Stimulated activated CD8-positive, alpha-beta memory T cell treated with anti-CD3 and anti-CD28 coated beads, Interleukin-12 subunit alpha, Interleukin-12 subunit beta, amount 100 ng/mL, for 4 hours (primary cell): ENCODE measurements around the gene CCPG1.

Experiments
- DNase-seq: peaks from one replicate; pipeline ENCODE4 v3.0.0-alpha.2; 2020; ENCODE audit warnings: low read depth

Gene CCPG1

GRCh38 chr15:55381595-55381994, 26.6 kb downstream of the CCPG1 start:
- DNase-seq = no peak

DNA sequence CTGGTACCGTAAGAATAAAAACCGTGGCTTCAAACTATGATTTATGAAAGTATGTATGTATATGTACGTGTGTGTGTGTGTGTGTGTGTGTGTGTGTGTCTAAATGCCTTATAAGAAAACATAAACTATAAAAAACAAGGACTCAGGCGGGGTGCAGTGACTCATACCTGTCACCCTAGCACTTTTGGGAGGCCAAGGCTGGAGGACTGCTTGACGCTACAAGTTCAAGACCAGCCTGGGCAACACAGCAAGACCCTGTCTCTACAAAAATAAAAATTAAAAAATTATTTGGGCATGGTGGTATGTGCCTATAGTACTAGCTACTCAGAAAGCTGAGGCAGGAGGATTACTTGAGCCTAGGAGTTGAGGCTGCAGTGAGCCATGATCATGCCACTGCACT, 29.1 kb downstream of the CCPG1 start:
- no peak for DNase-seq

- no peak for DNase-seq
Measured at GRCh38 chr15:55372701-55373440, 35.3 kb downstream of the CCPG1 start.

- no peak for DNase-seq
Measured at GRCh38 chr15:55366981-55367380, 41.2 kb downstream of the CCPG1 start.

DNA sequence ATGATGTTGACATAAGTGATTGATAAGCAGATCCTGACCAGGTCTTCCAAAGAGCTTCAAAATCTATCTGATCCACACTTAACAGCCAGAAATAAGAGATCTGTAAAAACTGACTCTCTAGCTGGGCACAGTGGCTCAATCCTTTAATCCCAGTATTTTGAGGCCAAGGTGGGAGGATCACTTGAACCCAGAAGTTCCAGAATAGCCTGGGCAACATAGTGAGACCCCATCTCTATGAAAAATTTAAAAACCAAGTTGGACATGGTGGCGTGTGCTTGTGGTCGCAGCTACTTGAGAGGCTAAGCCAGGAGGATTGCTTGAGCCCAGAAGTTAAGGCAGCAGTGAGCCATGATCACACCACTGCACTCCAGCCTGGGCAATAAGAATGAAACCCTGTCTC, 45.5 kb downstream of the CCPG1 start:
- no peak for DNase-seq

DNA sequence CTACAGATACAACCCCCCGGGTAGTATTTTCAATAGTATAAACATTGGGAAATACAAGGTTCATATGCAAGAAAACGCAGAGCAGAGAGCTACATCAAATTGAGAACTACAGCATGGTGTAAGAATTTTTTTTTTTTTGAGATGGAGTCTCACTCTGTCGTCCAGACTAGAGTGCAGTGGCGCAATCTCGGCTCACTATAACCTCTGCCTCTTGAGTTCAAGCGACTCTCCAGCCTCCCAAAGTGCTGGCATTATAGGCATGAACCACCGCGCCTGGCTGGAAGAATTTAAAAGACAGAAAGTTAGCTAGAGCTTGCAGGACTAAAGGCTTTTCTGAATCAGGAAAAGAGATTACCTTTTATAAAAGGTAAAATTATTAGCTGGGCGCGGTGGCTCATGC, 47.1 kb downstream of the CCPG1 start:
- no peak for DNase-seq

DNA sequence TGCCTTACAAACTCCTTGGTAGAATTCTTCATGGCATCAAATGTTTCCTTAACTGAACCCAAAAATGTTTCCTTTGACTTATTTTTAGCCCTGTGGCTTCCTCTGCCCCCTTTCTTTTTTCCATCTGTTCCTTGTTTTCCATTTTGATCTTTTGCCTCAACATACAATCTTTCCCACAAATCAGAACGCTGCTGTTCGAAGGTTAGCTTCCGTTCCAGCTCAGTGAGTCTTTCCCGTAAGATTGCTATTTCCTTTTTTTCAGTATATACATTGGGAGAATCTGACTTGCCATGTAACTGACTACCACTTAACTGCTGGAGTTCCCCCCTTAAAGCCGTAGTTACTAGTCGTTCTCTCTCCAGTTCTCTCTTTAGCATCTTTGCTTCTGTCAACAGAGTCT, 47.9 kb downstream of the CCPG1 start:
- DNase-seq = no peak

GRCh38 chr15:55358471-55358870, 49.7 kb downstream of the CCPG1 start:
- DNase-seq = no peak

- DNase-seq = no peak
Measured at GRCh38 chr15:55357774-55358173, 50.4 kb downstream of the CCPG1 start.

DNA sequence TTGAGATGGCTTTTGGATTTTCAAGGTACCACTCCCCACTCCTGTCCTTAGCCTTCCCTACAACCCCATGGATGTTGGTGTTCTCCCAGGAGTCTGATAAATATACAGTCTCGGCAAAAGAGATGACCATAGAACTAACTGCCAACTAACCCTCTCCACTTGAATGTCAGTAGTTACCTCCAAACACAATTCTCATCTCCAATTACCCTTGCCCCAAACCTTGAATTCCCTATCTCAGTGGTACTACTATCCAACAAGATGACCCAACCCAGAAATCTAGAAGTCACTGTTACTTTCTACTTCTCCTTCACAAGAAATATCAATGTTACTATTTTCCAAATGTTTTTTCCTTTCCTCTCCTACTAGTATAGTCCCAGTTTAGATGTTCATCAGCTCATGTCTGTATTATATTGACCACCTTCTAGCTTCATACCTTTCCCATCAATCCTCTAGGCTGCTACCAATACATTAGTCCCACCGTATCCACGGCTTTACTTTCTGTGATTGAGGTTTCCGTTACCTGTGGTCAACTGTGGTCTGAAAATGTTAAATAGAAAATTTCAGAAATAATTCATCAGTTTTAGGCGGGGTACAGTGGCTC, 51.1 kb downstream of the CCPG1 start:
- no peak for DNase-seq

DNA sequence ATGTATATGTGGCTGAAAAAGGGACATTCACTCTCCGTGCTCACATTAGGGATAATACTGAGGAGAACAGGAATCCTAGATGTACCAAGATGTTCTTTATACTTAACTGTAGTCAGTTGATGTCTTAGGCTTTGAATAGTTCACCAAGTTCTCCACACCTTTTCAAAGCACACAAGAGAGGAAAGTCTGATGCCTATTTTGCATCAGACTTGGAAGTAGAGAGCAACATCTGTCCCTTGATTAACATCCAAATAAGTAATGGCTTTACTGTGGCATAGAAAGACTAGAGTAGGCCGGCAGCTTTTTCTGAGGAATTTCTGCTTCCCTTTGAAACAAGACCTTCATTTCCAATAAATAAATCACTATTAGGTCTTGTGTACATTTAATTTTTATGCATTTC, 55.1 kb downstream of the CCPG1 start:
- DNase-seq = no peak

- DNase-seq = no peak
Measured at GRCh38 chr15:55349282-55349681, 58.9 kb downstream of the CCPG1 start.

GRCh38 chr15:55348281-55348778, 59.8 kb downstream of the CCPG1 start:
- no peak for DNase-seq

DNA sequence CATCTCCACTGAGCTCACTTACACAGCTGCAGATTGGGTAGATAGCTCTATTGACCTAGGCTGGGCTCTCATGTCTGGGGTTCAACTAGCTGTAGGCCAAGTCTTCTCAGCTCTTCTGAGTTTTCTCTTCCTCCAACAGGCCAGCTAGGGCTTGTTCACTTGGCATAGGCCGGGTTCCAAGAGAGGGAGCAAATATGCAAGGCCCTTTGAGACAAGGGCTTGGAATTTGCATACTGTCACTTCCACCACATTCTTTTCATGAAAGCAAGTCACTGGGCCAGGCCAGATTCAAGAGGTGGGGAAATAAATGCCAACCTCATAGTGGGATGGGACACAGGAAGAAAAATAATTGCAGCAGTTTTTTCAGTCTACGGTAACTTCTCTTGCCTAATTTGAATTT, 64.0 kb downstream of the CCPG1 start:
- DNase-seq = no peak

DNA sequence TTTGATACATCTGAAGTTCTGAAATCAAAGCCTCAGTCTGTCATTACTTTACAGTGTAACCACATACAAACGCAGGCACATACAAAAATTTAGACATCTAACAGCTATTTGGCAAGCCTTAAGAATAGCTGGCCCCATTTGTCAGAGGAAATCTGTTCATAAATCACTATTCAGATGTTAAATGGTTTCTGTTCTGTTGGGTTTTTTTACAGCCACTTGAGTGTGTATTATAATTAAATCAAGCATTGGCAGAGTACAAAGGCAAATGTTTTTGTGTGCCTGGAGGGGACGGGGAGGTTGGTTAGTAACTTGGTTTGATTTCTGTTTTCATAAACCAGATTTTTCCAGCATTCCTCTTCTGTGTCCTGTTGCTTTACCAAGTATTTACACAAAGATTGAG, 65.0 kb downstream of the CCPG1 start:
- DNase-seq = no peak

- no peak for DNase-seq
Measured at GRCh38 chr15:55337160-55337559, 71.0 kb downstream of the CCPG1 start.

DNA sequence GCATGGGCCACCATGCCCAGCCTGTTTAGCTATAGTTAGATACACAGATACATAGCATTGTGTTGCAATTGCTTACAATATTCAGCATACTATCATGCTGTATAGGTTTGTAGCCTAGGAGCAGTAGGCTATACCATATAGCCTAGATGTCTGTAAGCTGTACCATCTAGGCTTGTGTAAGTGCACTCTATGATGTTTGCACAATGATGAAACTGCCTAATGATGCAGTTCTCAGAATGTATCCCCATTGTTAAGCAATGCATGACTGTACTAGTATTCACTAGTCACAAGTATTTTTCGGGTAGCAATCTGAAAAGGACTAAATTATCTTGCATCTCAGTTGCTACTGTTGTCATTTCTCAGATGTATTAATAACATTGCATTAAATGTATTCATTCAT, 73.2 kb downstream of the CCPG1 start:
- no peak for DNase-seq

- DNase-seq = no peak
Measured at GRCh38 chr15:55334371-55334770, 73.8 kb downstream of the CCPG1 start.

DNA sequence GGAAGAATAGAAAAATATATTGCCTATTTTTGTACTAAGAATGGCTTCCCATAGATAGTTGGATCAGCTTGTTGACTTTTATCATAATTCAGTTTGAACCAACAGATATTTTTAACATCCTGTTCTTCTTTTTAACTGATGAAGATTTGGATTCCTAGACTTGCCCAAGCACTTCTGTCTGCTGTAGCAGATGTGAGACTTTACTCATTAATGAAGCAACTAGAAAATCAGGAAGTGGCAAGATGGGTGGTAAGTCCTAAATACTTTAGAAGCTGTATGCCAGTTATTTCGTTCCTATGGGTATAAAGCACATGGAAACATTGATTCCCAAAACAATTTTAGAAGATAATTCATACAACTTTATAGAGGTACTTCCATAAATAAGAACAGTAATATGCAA, 80.8 kb downstream of the CCPG1 start:
- DNase-seq = no peak

- DNase-seq = no peak
Measured at GRCh38 chr15:55322467-55322866, 85.7 kb downstream of the CCPG1 start.

GRCh38 chr15:55320963-55321362, 87.2 kb downstream of the CCPG1 start:
- no peak for DNase-seq

DNA sequence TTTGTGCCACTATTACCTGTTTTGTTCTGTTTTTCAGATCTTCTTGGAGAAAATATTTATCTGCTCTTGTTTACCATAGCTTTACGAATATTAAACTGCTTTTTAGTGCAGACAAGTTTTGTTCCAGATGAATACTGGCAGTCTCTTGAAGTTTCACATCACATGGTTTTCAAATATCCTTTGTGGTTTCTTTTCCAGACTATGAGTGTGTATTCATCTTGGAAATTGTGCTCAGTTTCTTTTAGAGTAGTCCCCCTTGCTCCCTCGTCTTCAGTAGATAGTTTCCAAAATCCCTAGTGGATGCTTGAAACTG, 88.0 kb downstream of the CCPG1 start:
- no peak for DNase-seq

- no peak for DNase-seq
Measured at GRCh38 chr15:55319537-55320237, 88.5 kb downstream of the CCPG1 start.
